Heart left ventricle (tissue), 13 donors: ENCODE measurements around the gene TPP2.

Experiments used
- CTCF ChIP-seq, 12 donors: fragments of 200-600 bp; sonication (generic) in 4 of 12; IDR thresholded peaks; one replicate each; pipeline versions ENCODE4 v1.5.0 to v1.8.0; 2018 to 2022; ENCODE audit warnings: antibody characterized with exemption in 12 of 12, mild to moderate bottlenecking in 5 of 12
- POLR2A ChIP-seq, 2 donors: fragments of 450-650 bp; IDR thresholded peaks; one replicate each; pipeline ENCODE4 v1.6.1; 2017; ENCODE audit warnings: antibody characterized with exemption in 2 of 2, mild to moderate bottlenecking in 2 of 2, moderate library complexity in 2 of 2
- donor health status: ischemic (EF 13 %, LVEDD 7.1; RV severe dilation, severe dysfunction).
- donor health status: DM: no; HTN: yes; CAD: no.
- donor health status: DM: no; HTN: no; CAD: no.
- donor health status: ischemic (EF 25% LVEDD 6.9; RV normal size, moderate dysfunction).
- donor health status: ischemic (EF 25% LVEDD 5.7; RV mildly dilated, moderate dysfunction).
- donor health status: ischemic (EF 35%, LVEDD 5.7; RV mildly dilated, moderate dysfunction).
- donor health status: nonischemic (EF 11% LVEDD 7.7; RV severe dilation, severe dysfunction).
- donor health status: DM: yes; HTN: yes; CAD: no.
- donor health status: PGD.
- donor health status: ischemic (EF 29% LVEDD 5.4; RV normal size, mild dysfunction).
- donor health status: nonischemic (EF 23%, LVEDD 6.1; RV moderate dilation, normal function).

- TF ChIP-seq CTCF (IDR thresholded peaks at IDR 0.05) (no peak), POLR2A (IDR thresholded peaks at IDR 0.05) (no peak)
These were observed 111.4 kb downstream of the TPP2 start for GRCh38 chr13:102708211-102708610.
